ENCODE results near the gene PCDH8.

Gene PCDH8

DNA sequence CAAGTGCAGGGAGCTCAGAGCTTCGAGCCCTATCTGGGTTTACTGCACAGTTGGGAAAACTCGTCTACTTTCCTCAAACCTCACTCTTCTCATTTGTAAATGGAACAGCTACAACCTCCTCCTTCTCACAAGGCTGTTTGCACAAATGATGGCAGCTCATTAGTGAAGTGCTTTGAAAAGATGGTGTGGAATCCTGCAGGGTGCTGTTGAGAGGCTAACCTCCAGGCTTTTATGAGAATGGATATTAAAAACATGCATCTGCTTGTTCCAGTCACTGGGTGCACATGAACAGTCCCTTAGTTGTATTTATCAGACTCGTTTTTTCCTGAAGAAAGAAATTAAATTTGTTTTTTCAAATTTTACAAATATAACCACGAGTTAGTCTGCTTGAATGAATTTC lies 36.6 kb downstream of the PCDH8 start:
- DNase-seq = no peak

DNA sequence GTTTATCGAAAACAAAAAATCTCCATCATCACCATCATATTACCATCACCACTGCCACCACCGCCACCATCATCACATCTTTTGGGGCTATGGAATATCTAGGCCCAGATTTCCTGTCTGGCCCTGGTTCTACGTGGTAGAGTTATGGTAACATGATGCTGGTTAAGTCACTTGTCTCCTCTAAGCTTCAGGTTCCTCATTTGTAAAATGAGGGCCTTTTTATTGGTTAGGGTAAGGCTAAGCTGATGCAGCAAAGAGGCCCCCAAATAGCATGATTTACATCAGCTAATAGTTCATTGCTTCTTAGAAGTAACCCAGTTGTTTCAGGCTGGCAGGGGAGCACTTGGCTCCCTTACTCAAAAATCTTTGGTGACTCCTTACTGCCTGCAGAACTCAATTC lies 37.9 kb downstream of the PCDH8 start:
- DNase-seq = no peak

DNA sequence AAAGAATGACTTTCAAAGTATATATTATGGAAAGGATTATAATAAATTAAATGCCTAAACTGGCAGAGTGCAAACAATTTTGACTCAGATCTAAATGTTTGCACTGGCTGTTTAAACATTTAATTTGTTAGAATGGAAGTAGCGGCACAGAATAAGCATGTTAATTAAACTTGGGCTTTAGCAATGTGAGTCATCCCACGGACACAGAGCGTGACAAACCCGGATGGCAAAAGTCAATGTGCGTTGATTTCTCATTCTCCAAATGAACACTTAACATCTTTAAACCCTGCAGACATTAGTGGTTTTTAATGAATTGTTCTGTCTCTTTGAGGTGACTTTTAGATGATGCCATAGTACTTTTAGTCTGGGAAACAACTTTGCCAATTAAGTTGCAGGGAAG lies 38.4 kb downstream of the PCDH8 start:
- no peak for DNase-seq

DNA sequence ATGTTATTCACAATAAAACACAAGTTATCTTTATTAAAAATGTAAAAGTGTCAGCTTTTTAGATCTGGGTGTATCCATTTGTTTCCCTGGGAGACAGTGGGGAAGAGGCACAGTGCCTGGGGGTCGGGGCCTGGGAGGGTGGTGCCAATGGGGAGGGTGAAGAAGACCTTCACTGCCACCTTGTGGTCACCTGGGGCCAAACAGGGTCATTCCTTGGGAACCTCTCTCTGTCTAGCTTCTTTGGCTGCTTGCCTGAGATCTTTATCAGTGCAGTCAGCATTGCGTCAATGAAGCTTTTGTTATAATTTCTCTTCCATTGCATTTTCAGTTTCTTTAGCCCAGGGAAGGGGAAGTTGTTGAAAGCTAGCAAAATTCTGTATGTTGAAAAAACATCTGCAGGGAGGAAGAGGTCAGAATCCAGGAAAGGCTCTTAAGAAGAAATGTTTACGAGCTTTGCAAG lies 39.1 kb downstream of the PCDH8 start:
- no peak for DNase-seq

DNA sequence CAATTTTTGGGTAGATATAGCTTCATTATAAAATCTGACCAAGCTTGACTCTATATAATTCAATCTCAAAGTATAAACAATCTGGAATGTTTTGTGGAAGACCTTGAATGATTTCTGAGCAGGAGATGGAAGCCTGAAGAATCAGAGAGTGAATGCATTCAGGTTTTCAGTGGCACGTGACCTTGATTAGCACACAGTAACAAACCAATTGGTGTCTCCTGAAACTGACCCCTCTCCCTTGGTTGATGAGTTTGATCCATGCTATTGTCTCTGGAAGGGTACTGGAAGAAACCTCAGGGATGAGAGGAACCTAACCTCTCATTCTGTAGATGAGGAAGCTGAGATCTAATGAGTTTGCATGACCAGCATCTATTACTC lies 39.6 kb downstream of the PCDH8 start:
- no peak for DNase-seq

DNA sequence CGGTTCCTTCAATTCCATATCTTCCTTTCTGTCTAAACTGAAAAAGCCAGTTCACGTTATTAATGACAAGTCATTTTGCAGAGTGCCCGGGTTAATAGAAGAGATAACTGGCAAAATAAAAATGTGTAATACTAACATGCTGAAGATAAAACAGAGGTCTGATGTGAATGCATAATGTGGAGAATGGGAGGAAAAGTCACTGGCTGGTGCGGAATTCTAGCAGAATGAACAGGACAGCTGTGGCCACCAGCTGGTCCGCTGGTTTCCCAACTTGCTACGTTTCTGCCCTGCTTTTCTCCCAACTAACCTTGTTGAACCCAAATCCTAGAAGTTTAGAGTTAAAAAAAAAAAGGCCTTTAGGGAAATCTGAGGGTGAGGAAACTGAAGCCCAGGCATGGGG lies 42.4 kb downstream of the PCDH8 start:
- no peak for DNase-seq

DNA sequence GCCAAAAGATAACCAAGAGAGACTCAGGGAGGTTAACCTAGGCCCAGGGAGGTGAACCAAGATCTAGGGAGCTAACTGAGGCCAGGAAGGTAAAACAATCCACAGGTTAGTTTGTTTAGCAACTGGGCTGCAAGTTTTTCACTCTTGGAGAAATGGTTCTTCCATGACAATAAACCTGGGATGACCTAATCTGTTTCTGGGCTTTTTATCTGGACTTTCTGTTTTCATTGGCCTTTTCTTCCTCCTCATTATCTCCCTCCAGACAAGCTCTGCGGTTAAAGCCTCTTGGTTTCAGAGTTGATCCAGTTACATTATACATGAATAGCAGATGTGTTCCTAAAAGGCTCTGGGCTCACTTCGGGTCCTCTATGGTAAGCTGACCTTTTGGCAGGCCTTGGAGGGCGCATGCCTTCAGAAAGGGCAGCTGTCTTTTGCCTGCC lies 44.2 kb downstream of the PCDH8 start:
- DNase-seq = no peak

DNA sequence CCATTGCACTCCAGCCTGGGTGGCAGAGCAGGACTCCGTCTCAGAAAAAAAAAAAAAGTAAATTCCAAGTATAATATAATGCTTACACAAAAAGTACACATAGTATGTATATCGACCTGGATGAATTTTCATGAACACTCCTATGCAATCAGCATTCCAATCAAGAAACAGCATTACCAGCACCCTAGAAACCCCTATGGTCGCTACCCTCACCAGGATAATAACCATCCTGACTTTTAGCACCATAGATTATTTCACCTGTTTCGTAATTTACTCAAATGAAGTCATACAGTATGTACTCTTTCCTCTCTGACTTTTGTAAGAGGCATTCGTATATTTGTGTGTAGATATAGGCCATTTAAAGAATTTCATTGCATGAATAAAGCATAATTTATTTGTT lies 47.6 kb downstream of the PCDH8 start:
- DNase-seq = no peak

DNA sequence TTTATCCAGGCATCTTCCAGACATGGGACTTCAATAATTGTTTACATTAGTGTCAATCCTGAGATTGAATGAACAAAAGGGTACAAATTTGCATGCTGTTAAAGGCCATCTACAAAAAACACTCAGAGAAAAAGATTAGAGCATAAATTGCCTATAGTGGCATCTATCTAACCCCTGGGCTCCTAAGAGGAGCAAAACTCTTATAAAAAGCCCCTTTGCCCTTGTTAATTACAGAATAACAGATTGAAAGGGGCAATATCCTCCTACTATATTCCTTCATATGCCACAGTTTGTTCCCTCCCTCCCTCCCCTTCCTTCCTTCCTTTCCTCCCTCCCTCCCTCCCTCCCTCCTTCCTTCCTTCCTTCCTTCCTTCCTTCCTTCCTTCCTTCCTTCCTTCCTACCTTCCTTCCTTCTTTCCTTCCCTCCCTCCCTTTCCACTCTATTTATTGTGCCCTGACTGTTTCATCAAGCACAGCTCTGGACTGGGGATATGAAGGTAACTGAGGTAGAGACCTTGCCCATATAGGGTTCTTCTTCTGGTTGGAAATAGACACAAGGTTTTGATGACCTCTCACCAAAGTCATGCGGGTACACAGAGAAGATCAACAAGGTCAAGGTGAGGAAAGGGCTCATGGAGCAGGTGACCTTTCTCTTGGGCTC lies 49.5 kb downstream of the PCDH8 start:
- DNase-seq = no peak

DNA sequence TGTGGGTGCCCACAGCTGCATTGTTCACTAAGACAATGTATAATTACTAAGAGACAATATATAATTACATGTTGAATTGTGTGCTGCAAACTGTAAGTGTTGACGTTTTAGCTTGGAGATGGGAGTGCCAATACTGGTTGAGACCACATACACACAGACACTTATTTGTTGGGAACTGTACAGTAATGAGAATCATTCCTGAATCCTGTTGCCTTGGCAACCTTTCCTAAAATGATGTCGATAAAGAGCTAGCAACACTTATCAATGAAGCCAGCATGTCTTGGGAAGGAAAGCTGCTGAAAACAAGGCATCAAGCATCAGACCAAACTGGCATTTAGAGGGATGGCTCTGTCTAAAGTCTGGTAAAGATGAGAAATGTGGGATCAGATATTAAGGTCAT lies 51.3 kb downstream of the PCDH8 start:
- no peak for DNase-seq

DNA sequence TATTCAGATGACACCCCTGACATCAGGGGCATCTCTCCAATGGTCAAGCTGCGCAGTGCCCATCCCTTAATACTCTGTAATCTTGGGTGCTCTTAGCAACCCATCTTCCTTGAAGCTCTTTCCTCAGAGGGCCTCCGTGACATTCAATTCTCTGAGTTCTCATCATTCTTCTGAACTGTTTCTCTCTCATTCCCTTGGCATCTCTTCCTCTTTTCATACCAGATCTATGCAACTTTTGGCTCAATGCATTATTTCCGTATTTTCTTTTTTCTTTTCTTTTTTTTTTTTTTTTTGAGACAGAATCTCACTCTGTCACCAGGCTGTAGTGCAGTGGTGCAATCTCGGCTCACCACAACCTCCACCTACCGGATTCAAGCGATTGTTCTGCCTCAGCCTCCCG lies 53.9 kb downstream of the PCDH8 start:
- no peak for DNase-seq

DNA sequence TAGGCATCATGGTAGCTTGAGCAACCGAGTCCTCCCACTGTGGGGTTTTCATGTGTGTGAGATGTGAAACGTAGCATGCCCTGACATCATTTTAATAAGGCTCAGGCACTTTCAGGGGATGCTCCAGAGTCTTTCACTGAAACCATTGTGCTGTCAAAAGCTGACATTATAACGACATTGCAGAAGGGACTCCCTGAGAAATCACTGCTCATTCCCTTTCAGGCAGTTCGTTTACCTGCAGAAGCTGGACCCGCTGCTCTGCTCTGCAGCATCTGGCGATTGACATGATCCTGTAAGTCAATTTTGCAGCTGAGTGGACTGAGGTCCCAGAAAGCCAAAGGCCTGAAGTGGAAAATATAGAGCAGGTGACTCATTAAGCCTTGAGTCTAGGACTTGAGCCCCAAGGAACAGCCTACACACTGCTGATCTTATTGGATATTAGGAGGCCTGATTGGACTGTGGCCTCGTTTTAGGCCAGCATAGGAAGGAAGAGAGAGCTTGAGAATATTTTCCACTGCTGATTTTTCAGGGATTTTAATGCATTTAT lies 54.9 kb downstream of the PCDH8 start:
- DNase-seq = no peak
